Stimulated activated CD8-positive, alpha-beta memory T cell treated with anti-CD3 and anti-CD28 coated beads, Interleukin-4, amount 100 ng/mL, for 24 hours (primary cell): ENCODE data around the gene APLN.
A peak's percentile ranks its signal among the peaks of the same experiment; 100 is the strongest.

ENCODE experiments used
- DNase-seq: peaks from one replicate; pipeline ENCODE4 v3.0.0-alpha.2; 2020; ENCODE audit warnings: low read depth

APLN gene

GRCh38 chrX:129640737-129641136 is 14.0 kb downstream of the APLN start:
- no peak for DNase-seq

DNA sequence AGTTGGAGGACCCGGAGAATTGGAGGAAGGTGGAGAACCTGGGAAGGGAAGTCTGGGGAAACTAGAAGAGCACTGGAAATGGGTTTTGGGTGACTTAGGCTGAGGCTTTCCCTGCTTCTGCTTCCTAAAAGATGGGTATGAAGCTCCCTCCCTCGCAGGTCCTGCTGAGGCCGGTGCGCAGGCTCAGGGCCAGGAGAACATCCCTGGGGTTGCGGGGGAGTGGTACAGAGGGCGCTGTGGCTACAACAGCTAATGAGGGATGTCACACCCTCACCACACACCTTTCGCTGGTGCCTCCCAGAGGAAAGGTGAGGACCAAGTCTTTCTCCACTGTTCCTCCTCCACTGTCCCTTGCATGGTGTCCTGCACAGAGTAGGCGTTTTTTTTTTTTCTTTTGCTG is 15.8 kb downstream of the APLN start:
- DNase-seq, result no peak

- DNase-seq, result peak; percentile 67
Observed at GRCh38 chrX:129637217-129638109, 17.3 kb downstream of the APLN start.

DNA sequence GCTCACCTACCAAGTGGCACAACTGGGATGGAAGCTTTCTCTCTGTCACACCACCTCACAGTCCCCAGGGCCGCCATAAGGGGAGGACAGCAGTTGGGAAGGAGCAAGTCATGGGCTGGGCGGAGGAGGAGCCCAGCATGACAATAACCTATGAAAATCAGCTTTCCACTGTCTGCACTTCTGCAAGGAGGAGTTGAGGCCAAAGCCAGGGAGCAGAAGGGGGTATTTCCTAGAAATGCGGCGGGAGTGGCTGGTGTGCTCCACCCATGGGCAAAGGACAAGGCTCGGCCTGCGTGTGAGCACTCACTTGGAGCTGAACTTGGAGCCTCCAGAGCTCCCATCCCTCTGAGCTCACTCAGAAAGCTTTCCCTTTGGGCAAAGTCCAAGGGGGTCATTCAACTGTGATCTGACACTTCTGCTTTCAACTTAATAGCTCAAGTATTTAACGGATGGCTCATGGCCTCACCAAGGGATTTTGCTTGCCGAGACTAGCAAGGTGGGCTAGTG is 18.5 kb downstream of the APLN start:
- no peak for DNase-seq

DNA sequence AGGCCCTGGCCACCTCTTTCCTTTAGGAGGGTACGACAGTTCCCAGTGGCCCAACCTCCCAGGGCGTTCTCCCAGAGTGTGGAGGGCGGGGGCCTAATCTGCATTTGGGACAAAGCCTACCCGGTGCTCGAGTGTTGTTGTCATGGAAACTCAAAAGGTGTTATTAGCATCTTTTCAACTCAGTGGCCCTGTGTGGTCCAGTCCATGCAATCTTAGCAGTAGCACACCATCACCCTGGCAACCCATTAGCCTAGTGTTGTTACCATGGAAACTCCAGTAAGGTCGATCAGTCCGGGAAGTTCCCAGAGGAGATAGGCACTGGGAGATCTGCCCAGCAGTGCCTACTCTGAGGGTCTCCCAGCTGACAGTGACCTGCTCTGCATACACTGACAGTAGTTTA is 20.2 kb downstream of the APLN start:
- DNase-seq, result no peak

DNA sequence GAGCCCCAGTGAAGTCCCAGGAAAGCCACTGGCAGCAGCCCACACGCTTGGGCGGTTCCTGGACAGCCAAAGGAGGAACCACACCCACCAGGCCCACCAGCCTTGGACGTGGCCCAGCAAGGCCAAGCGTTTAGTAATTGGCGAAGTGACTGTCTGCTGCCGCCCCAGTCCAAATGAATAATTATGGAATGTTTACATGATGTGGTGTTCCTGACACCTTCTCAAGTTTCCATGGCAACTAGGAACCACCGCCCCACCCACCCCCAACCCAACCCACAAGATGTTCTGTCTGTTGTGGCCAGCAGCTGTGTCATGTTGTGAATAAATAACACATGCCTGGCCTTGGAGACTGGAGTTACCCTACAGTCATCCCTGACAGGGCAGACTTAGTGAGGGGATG is 22.3 kb downstream of the APLN start:
- no peak for DNase-seq

- DNase-seq, result no peak
Observed at GRCh38 chrX:129631849-129632248, 22.9 kb downstream of the APLN start.

GRCh38 chrX:129629837-129630236 is 24.9 kb downstream of the APLN start:
- DNase-seq, result no peak

DNA sequence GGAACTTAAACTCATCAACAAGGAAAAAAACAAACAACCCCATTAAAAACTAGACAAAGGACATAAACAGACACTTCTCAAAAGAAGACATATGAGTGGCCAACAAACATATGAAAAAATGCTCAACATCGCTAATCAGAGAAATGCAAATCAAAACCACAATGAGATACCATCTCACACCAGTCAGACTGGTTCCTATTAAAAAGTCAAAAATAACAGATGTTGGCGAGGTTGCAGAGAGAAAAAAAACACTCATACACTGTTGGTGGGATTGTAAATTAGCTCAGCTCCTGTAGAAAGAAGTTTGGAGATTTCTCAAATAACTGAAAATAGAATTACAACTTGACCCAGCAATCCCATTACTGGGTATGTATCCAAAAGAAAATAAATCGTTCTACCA is 28.7 kb downstream of the APLN start:
- no peak for DNase-seq

- no peak for DNase-seq
Observed at GRCh38 chrX:129622757-129623301, 31.9 kb downstream of the APLN start.

DNA sequence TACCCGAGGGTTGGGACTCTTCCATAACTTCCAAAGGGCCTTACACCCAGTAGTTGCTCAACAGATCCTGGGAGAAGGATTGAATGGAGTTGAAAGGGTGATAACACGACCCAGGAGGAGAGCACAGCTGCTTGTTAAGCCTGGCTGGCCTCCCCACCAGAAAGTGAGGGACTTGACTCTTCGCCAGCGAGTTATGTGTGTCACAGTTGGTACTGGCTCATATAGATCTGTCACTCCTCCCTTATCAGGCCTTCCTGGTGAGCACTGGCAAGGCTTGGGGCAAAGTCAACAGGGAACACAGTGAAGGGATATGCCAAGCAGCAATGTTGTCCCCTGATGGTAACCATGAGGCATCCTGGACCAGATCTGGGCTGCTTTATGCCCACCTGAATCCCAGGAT is 35.8 kb downstream of the APLN start:
- no peak for DNase-seq

DNA sequence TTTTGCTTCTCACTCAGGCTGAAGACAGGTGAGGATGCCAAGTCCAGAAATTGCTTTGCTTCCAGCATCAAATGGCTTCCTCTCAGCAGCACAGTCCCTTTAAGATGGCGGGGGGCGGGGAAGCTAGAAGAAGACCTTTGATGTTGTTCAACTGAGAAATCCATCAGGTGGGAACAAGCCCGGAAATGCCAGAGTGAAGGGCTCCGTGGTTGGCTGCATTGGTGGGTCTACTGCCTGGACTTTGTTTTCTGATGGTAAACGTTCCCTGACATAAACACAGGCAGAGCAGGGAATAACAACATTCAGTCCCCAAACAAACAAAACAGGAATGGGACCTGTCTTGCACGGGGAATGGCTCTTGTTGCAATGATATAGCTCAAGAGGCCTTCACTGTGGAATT is 37.3 kb downstream of the APLN start:
- no peak for DNase-seq

DNA sequence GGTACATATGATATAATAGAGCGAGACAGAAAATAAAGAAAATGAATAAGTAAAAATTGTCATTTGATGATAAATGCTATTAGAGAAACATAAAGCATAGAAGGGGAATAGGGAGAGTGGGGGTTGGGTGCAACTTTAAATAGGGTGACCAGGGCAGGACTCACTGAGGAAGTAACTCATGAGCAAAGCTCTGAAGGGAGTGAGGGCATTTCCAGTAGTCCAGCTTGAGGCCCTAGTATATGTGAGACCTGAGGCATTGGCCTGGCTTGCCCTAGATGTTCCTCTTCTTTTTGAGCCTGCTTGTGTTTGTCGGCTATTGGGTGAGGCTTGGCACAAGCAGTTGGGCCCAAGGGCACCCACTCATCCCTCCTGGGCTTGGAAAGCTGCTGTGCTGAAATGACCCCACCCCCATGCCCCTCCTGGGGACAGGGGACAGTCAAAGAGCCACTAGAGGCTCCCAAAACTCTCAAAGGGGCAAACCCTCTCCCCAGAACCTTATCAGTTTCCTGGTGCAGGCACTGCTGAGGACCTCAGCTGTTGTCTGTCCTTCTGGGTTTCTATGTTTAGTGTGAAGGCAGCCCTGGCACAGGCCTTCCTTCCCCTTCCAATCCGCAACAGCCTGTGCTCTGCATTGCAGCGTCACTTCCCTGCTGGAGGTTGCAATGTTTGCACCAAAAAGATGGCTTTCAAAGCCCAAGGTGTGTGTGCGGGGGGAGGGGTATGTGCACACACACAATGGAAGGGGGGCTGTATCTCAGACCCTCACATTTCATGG is 40.1 kb downstream of the APLN start:
- no peak for DNase-seq

GRCh38 chrX:129613596-129613995 is 41.2 kb downstream of the APLN start:
- DNase-seq, result no peak

DNA sequence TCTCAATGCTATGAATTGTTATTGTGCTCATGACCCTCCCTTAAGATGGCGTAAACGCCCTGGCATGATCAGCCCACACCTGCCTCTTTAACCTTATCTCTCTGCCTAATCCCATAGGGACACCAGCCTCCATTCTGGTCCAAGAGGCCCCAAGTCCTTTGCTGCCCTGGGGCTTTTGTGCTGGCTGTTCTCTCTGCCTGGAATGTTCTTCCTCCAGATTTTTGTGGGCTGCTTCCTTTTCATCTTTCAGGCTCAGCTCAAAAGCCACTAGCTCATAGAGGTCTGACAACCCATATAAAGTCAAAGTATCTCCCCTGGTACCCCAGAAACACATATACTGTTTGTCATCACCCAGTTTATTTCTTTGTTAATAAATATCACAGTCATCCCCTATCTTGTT is 42.4 kb downstream of the APLN start:
- DNase-seq, result no peak

DNA sequence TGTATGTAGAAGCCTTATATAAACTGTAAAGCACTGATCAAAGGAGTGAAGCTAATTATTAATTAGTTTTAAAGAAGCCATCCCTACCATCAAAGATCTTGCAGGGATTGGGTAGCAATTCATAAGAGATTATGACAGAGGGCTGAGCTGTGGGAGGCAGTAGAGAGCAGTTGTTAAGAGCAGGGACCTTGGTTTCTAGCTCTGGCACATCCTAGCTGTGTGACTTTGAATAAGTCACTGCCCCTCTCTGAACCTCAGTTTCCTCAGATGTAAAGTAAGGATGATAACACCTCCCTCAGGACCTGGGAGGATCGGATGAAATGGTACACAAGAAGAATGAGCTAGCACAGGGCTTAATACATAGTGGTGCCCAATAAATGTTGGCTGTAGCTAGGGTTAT is 45.4 kb downstream of the APLN start:
- no peak for DNase-seq

GRCh38 chrX:129608496-129608895 is 46.3 kb downstream of the APLN start:
- DNase-seq, result no peak

DNA sequence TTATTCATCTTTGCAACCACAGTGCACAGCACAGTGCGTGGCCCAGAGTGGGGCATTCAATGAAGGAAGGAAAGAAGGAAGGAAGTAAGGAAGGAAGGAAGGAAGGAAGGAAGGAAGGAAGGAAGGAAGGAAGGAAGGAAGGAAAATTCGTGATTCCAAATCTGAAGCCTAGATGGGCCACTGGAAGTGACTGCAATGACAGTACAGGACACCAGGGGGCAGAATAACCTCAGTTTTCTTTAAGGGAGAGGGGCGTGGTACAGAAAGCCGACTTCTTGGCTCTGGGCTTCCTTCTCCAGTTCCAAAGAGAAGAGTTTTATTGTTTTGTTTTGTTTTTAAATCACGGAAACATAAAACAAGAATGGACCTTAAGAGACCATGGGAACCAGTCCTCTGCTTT is 47.8 kb downstream of the APLN start:
- DNase-seq, result peak; percentile 42

- no peak for DNase-seq
Observed at GRCh38 chrX:129600981-129601424, 53.8 kb downstream of the APLN start.

DNA sequence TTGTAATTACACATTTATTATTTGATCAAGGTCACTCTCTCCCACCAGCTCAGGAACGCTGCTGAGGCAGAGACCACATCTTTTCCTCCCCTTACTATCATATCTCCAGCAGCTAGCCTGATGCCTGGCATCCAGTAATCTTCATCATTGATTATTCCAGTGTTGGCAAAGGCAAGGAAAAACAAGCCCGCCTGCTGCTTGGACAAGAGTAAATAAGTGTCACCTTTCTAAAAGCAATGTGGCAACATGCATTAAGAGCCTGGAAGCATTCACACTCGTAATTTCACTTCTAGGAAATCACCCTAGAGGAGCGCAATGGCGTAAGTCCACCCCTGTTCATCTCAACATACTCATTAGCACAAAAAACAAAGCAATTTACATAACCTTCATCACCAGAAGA is 54.8 kb downstream of the APLN start:
- no peak for DNase-seq

- DNase-seq, result no peak
Observed at GRCh38 chrX:129599499-129599898, 55.3 kb downstream of the APLN start.

- no peak for DNase-seq
Observed at GRCh38 chrX:129597905-129598304, 56.9 kb downstream of the APLN start.

DNA sequence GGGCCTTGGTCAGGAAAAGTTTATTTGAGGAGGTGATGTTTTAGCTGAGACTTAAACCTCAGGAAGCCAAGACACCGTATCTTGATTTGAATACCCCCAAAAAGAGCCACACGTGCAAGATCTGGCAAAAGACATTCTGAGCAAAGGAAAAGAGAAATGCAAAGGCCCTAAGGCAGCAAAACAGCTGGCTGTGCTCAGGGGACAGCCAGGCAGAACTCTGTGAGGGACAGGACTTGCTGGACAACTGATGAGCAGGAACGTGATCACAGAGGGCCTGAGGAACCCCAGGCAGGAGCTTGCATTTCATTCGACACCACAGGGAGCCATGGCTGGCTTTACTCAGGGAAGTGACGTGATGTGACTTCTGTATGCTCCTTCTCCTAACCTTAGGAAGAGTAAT is 58.7 kb downstream of the APLN start:
- DNase-seq, result no peak
